Effector CD8-positive, alpha-beta T cell (primary cell): Measurements from ENCODE around the gene ESR2.
"Not testable (repeated sequence)": the region's sequence is repeated elsewhere in the genome, so short reads cannot be mapped to it uniquely, and the experiment has no call there.

Experiments used
- DNase-seq: peaks from one replicate; lab custom pipeline; 2025; lab: John Stamatoyannopoulos, UW

ESR2 gene

GRCh38 chr14:64038841-64039542 lies 255.2 kb downstream of the ESR2 start:
- DNase-seq: no peak

DNA sequence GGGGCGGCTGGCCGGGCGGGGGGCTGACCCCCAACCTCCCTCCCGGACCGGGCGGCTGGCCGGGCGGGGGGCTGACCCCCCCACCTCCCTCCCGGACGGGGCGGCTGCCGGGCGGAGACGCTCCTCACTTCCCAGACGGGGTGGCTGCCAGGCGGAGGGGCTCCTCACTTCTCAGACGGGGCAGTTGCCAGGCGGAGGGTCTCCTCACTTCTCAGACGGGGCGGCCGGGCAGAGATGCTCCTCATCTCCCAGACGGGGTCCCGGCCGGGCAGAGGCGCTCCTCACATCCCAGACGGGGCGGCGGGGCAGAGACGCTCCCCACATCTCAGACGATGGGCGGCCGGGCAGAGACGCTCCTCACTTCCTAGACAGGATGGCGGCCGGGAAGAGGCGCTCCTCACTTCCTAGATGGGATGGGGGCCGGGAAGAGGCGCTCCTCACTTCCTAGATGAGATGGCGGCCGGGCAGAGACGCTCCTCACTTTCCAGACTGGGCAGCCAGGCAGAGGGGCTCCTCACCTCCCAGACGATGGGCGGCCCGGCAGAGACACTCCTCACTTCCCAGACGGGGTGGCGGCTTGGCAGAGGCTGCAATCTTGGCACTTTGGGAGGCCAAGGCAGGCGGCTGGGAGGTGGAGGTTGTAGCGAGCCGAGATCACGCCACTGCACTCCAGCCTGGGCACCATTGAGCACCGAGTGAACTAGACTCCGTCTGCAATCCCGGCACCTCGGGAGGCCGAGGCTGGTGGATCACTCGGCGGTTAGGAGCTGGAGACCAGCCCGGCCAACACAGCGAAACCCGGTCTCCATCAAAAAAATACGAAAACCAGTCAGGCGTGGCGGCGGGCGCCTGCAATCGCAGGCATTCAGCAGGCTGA lies 256.1 kb downstream of the ESR2 start:
- DNase-seq: not testable (repeated sequence)

GRCh38 chr14:64035143-64035542 lies 259.0 kb downstream of the ESR2 start:
- DNase-seq: no peak
